ENCODE measurements around the gene HSD17B12.

GRCh38 chr11:43685440-43685839 lies 4.9 kb downstream of the HSD17B12 start:
- TF ChIP-seq CTCF (IDR thresholded peaks at IDR 0.05; ENCODE audit: poor library complexity, severe bottlenecking) (no peak), EZH2 (IDR thresholded peaks at IDR 0.05; ENCODE audit: borderline replicate concordance, insufficient read depth, low read length, poor library complexity, severe bottlenecking) (no peak), REST (IDR thresholded peaks at IDR 0.05; ENCODE audit: borderline replicate concordance) (no peak), POLR2AphosphoS5 (IDR thresholded peaks at IDR 0.05) (no peak), RAD21 (conservative IDR thresholded peaks at IDR 0.05) (no peak), EP300 (conservative IDR thresholded peaks at IDR 0.05; ENCODE audit: poor library complexity, severe bottlenecking) (no peak), TAF1 (IDR thresholded peaks at IDR 0.05; ENCODE audit: low read depth) (no peak)

Measured in neural cell (in vitro differentiated cells).